ENCODE results near the gene ADM2.

GRCh38 chr22:50455201-50455600 is 26.1 kb upstream of the ADM2 start:
- TF ChIP-seq POLR2A (IDR thresholded peaks at IDR 0.05): no peak
- TF ChIP-seq, protein P1, sequence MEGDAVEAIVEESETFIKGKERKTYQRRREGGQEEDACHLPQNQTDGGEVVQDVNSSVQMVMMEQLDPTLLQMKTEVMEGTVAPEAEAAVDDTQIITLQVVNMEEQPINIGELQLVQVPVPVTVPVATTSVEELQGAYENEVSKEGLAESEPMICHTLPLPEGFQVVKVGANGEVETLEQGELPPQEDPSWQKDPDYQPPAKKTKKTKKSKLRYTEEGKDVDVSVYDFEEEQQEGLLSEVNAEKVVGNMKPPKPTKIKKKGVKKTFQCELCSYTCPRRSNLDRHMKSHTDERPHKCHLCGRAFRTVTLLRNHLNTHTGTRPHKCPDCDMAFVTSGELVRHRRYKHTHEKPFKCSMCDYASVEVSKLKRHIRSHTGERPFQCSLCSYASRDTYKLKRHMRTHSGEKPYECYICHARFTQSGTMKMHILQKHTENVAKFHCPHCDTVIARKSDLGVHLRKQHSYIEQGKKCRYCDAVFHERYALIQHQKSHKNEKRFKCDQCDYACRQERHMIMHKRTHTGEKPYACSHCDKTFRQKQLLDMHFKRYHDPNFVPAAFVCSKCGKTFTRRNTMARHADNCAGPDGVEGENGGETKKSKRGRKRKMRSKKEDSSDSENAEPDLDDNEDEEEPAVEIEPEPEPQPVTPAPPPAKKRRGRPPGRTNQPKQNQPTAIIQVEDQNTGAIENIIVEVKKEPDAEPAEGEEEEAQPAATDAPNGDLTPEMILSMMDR (IDR thresholded peaks at IDR 0.05): no peak
